Measurements from ENCODE around the gene DLD. TPM values are rescaled to one million over a fixed set of nuclear protein-coding genes. Genes with fewer than 3 reads are reported as not detected.

The DLD gene
- total RNA-seq, 2 experiments from 2014 or later: 74.3 to 74.9 TPM

- no peak for ATAC-seq (ENCODE audit: poor library complexity)
- Histone ChIP-seq H3K4me1 (ENCODE audit: insufficient read depth, low read length) (peaks cover 20% of the 10 kb centered on the region), H3K27me3 (ENCODE audit: control insufficient read depth in 1 of 2, insufficient read depth in 2 of 2, low read length in 2 of 2) (no peaks in the 10 kb centered on the region), H3K9me3 (ENCODE audit: control insufficient read depth in 1 of 2, insufficient read depth in 1 of 2, low read length in 2 of 2) (no peaks in the 10 kb centered on the region), H3K4me3 (ENCODE audit: low read length) (no peak overlapping the region), H3K36me3 (ENCODE audit: insufficient read depth, low read length) (no peaks in the 10 kb centered on the region), H3K27ac (ENCODE audit: low read depth in 1 of 2, low read length in 2 of 2) (peak overlapping the region in 1 of 2 donors; percentile 23)
- Mint-ChIP-seq H3K27ac (peak overlapping the region; percentile 46), H3K9me3 (no peaks in the 10 kb centered on the region), H3K27me3 (no peaks in the 10 kb centered on the region), H3K4me1 (ENCODE audit: low read depth) (peaks cover 34% of the 10 kb centered on the region), H3K36me3 (ENCODE audit: low read depth) (no peaks in the 10 kb centered on the region), H3K4me3 (no peak overlapping the region)
- ChIA-PET CTCF (interaction anchor here (0.7 to 1.6 kb wide), 2 partner anchors 9 to 1711 kb away, joined by 3 to 9 read pairs; no protein-coding TSS in a partner anchor), POLR2A (interaction anchor here (0.6 to 2.0 kb wide), 2 partner anchors 9 to 123 kb away, joined by 3 to 6 read pairs; partner anchors contain the start of gene CBLL1)
- intact Hi-C loops (cut with DNase I, micrococcal nuclease): no loop called here
- TF ChIP-seq CTCF (IDR thresholded peaks at IDR 0.05): no peak
- DNase-seq: no peak
These were observed 24.8 kb upstream of the DLD start for GRCh38 chr7:107865956-107866775.

- no peak overlapping the region for H3K4me3 Mint-ChIP-seq
- Histone ChIP-seq H3K9me3 (ENCODE audit: control insufficient read depth in 1 of 2, insufficient read depth in 1 of 2, low read length in 2 of 2) (no peaks in the 10 kb centered on the region), H3K27me3 (ENCODE audit: control insufficient read depth in 1 of 2, insufficient read depth in 2 of 2, low read length in 2 of 2) (no peaks in the 10 kb centered on the region), H3K4me1 (ENCODE audit: insufficient read depth, low read length) (peaks cover 22% of the 10 kb centered on the region), H3K36me3 (ENCODE audit: insufficient read depth, low read length) (no peaks in the 10 kb centered on the region), H3K4me3 (ENCODE audit: low read length) (no peak overlapping the region), H3K27ac (ENCODE audit: low read depth in 1 of 2, low read length in 2 of 2) (no peak overlapping the region)
- intact Hi-C loops (cut with DNase I, micrococcal nuclease): no loop called here
- POLR2A ChIA-PET: interaction anchor here (0.7 to 2.0 kb wide), 5 partner anchors 11 to 1973 kb away, joined by 3 to 9 read pairs (median 4); partner anchors contain the start of genes CBLL1, COG5, DUS4L and HBP1
- no peaks in the 10 kb centered on the region for H3K9me3 Mint-ChIP-seq
- ATAC-seq (ENCODE audit: poor library complexity) (no peak), DNase-seq (no peak)
- no peaks in the 10 kb centered on the region for H3K27me3 Mint-ChIP-seq
- CTCF ChIA-PET: no interaction called here
- H3K27ac Mint-ChIP-seq: no peak overlapping the region
- TF ChIP-seq CTCF (IDR thresholded peaks at IDR 0.05): no peak
- H3K36me3 Mint-ChIP-seq (ENCODE audit: low read depth): no peaks in the 10 kb centered on the region
- peaks cover 34% of the 10 kb centered on the region for H3K4me1 Mint-ChIP-seq (ENCODE audit: low read depth)
These were observed 23.0 kb upstream of the DLD start for GRCh38 chr7:107867858-107868466.

GRCh38 chr7:107870427-107871000 is 20.5 kb upstream of the DLD start:
- H3K27me3 Mint-ChIP-seq: no peaks in the 10 kb centered on the region
- ATAC-seq (ENCODE audit: poor library complexity) (no peak), DNase-seq (peak in 2 of 14 experiments; percentile 9 to 41)
- no peaks in the 10 kb centered on the region for H3K36me3 Mint-ChIP-seq (ENCODE audit: low read depth)
- Histone ChIP-seq H3K27ac (ENCODE audit: low read depth in 1 of 2, low read length in 2 of 2) (peak overlapping the region in 1 of 2 donors; percentile 5), H3K9me3 (ENCODE audit: control insufficient read depth in 1 of 2, insufficient read depth in 1 of 2, low read length in 2 of 2) (no peaks in the 10 kb centered on the region), H3K4me3 (ENCODE audit: low read length) (no peak overlapping the region), H3K27me3 (ENCODE audit: control insufficient read depth in 1 of 2, insufficient read depth in 2 of 2, low read length in 2 of 2) (no peaks in the 10 kb centered on the region), H3K36me3 (ENCODE audit: insufficient read depth, low read length) (no peaks in the 10 kb centered on the region), H3K4me1 (ENCODE audit: insufficient read depth, low read length) (peaks cover 24% of the 10 kb centered on the region)
- intact Hi-C loops (cut with DNase I, micrococcal nuclease): loop anchor here in 1 of 2 experiments (10.0 kb wide), 2 partner anchors 666 to 1006 kb away; partner anchors contain the start of gene PIK3CG
- no peak overlapping the region for H3K4me3 Mint-ChIP-seq
- peak overlapping the region; percentile 42 for H3K27ac Mint-ChIP-seq
- H3K4me1 Mint-ChIP-seq (ENCODE audit: low read depth): peaks cover 52% of the 10 kb centered on the region
- POLR2A ChIA-PET: interaction anchor here (1.0 to 8.4 kb wide), 4 partner anchors 13 to 702 kb away, joined by 3 to 152 read pairs (median 6); partner anchors contain the start of genes CBLL1 and HBP1
- CTCF ChIA-PET: interaction anchor here (1.6 kb wide), 1 partner anchor 127 kb away, joined by 4 read pairs; the partner anchor contains the start of gene CBLL1
- TF ChIP-seq CTCF (IDR thresholded peaks at IDR 0.05): no peak
- no peaks in the 10 kb centered on the region for H3K9me3 Mint-ChIP-seq
